ENCODE measurements around the gene PSMC3.
A peak's percentile ranks its signal among the peaks of the same experiment; 100 is the strongest.

PSMC3 gene

GRCh38 chr11:47426062-47426956, at the start of gene PSMC3:
TSS of gene PSMC3 (minus strand) at chr11:47426439. CDS start at chr11:47426279, 160 bp downstream.
- peak; percentile 95 to 100 (median 98) for DNase-seq
- intact Hi-C loops (cut with DNase I) = loop anchor here (10.0 kb wide), 1 partner anchor 148 kb away; the partner anchor contains the start of genes KBTBD4 and NDUFS3

- no peak for DNase-seq
- intact Hi-C loops (cut with DNase I) = no loop called here
Observed at GRCh38 chr11:47470671-47471070, 44.4 kb upstream of the PSMC3 start.

DNA sequence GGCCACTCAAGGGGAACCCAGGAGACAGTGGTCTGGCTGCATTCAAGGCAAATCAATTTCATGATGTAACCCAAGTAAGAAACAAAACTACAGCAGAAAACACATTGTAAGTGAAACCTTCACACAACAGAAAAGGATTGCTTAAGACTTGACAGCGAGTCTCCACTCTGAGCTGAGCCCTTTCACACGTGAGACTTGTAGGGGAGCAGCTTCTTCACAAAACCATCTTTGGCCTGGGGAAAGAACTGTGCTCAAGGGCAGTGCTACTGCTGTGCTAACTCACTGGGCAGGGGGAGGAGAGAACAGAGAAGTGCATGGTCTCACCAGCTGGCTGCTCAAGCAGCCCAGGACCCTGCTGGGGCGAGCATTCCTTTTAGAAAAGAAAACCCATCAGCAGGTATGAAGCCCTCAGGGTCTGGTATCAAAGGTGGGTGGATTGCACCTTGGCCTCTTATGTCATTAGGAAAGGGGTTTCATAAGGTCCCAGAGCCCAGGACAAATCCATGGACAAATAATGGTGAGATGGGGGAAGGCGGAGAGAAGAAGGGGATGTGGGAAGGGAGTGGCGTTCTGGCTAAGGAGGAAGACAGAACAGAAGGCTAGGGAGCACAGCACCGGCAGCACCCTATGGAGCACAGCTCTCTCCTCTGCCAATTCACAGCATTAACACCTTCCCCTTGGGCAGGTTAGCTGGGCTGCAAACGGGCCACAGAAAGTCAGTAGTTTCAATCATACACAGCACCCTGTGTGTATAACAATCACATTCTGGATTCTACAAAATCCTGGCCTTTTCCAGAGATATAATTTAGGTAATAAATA, 43.3 kb upstream of the PSMC3 start:
- intact Hi-C loops (cut with DNase I) = loop anchor here (2.0 kb wide), 1 partner anchor 83 kb away; the partner anchor contains the start of gene CELF1
- DNase-seq = peak in 1 of 10 donors; percentile 20

GRCh38 chr11:47468598-47469214, 42.5 kb upstream of the PSMC3 start:
- intact Hi-C loops (cut with DNase I) = loop anchor here (2.0 kb wide), 1 partner anchor 84 kb away; the partner anchor contains the start of gene CELF1
- DNase-seq = no peak

GRCh38 chr11:47467357-47467756, 41.1 kb upstream of the PSMC3 start:
- intact Hi-C loops (cut with DNase I) = no loop called here
- DNase-seq = peak in 1 of 10 donors; percentile 78

DNA sequence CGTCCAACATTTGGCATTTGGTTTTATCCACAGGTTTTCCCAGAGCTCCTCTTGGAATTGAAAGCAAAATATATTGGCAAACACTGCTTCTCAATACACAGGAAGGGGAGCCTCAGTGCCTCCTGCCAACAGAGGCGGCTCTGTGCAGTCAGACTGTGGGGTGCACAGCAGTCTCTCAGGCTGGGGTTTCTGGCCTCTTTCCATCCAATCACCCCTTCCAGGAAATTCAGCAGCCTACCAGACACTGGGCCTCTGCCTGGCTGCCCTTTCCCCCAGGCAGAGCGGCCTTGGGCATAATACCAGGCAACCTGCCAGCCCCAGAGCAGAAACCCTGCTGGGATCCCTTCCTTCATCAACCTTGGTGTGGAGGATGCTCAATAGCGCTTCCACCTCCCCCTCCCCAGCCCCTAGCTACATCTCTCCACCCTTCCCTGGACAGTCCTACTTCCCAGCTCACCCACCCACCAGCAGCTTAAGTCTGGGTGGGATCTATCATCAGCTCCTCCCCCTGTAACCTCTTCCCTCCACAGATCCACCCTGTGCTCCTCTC, 40.5 kb upstream of the PSMC3 start:
- peak; percentile 52 to 95 (median 64) for DNase-seq
- intact Hi-C loops (cut with DNase I) = no loop called here

- no peak for DNase-seq
- intact Hi-C loops (cut with DNase I) = no loop called here
Observed at GRCh38 chr11:47466201-47466600, 40.0 kb upstream of the PSMC3 start.

DNA sequence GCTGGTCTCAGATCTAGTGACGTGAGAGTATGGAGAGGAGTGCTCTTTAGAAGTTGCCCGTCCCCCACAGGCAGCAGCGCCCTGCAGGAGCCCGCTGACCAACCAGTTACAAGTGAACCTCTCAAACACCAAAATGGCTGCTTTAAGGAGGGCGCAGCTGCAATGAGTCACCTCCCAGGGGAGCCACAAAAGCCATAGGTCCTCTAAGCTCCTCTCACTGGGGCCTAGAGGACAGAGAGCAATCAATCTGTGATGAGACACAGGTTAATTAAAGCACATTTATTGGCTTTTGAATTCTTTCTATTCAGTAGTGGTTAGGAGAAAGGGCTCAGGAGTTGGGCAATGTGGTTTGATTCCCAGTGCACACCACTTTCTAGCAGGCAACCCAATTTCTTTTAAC, 38.2 kb upstream of the PSMC3 start:
- intact Hi-C loops (cut with DNase I) = no loop called here
- peak in 1 of 10 donors; percentile 34 for DNase-seq

GRCh38 chr11:47461876-47462275, 35.6 kb upstream of the PSMC3 start:
- intact Hi-C loops (cut with DNase I) = no loop called here
- no peak for DNase-seq

DNA sequence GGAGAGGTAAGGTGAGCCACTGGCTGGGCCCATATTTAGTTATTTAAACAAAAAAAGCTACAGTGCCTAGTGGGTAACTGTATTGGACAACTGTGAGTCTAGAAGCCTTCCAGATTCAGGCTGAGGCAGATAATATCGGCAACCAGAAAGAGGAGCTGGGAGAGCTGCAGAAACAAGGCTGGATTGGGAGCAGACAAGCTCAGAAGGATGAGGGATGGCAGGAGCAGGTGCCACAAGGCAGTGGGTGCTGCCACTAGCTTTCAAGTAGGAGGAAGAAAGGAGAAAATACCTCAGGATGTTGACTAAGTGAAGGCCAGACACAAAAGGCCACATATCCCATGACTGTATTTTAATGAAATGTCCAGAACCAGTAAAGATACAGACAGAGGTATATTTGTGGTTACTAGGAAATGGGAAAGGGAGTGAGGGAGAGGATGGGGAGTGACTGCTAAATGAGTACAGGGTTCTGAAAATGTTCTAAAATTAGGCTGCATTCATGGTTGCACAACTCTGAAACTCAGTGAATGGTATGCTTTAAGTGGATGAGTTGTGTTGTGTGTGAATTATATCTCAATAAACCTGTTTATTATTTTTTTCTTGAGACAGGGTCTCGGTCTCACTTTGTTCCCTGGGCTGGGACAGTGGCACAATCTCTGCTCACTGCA, 34.5 kb upstream of the PSMC3 start:
- intact Hi-C loops (cut with DNase I) = no loop called here
- no peak for DNase-seq

- DNase-seq = peak in 9 of 10 donors; percentile 32 to 92 (median 63)
- intact Hi-C loops (cut with DNase I) = loop anchor here (5.0 kb wide), 1 partner anchor 82 kb away; no protein-coding TSS in a partner anchor
Observed at GRCh38 chr11:47454258-47454671, 28.0 kb upstream of the PSMC3 start.

GRCh38 chr11:47453365-47453764, 27.1 kb upstream of the PSMC3 start:
- intact Hi-C loops (cut with DNase I) = loop anchor here (5.0 kb wide), 1 partner anchor 81 kb away; no protein-coding TSS in a partner anchor
- no peak for DNase-seq

GRCh38 chr11:47451990-47452389, 25.8 kb upstream of the PSMC3 start:
- intact Hi-C loops (cut with DNase I) = loop anchor here (5.0 kb wide), 1 partner anchor 80 kb away; no protein-coding TSS in a partner anchor
- DNase-seq = peak in 1 of 10 donors; percentile 19

- intact Hi-C loops (cut with DNase I) = loop anchor here (5.0 kb wide), 1 partner anchor 79 kb away; no protein-coding TSS in a partner anchor
- DNase-seq = no peak
Observed at GRCh38 chr11:47451436-47451835, 25.2 kb upstream of the PSMC3 start.

DNA sequence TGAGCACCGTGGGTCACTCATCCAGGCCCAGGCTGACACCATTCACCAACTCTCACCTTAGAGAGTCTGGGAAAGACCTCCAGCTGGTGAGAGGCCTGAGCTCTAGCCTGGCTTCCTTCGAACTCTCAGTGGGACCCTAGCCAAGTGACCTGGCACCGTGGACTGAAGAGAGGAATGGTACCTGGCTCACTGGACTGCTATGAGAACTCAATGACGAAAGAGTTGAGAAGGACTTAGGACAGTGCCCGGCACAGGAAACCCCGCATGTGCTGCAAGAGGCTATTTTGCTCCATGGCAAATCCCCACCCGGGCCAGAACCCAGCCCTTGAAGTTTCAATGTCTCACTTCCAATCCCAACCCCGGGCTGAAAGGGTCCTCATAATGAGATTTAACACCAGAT, 23.3 kb upstream of the PSMC3 start:
- peak in 1 of 10 donors; percentile 8 for DNase-seq
- intact Hi-C loops (cut with DNase I) = no loop called here

- peak in 1 of 10 donors; percentile 78 for DNase-seq
- intact Hi-C loops (cut with DNase I) = no loop called here
Observed at GRCh38 chr11:47448566-47449427, 22.6 kb upstream of the PSMC3 start, which contains the start of gene RAPSN. TSS of gene RAPSN (minus strand) at chr11:47449136. CDS start at chr11:47448964, 172 bp downstream.

DNA sequence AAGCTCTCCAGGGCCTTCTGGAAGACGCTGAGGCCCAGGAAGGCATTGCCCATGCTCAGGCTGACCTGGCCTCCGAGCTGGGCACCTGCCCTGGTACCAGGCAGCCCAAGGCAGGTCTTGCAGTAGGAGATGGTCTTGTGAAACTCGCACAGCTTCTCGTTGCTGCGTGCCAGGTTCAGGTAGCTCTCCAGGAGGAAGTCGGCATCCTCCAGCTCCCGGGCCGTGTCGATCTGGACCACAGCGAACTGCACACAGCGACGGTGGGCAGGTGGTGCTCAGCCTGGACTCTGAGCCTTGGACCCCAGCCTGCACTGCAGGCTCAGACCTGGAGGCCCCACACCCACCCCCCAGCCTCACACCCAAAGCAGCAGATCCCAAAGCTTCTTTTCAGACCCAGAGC, 21.7 kb upstream of the PSMC3 start:
- peak in 1 of 10 donors; percentile 66 for DNase-seq
- intact Hi-C loops (cut with DNase I) = no loop called here

DNA sequence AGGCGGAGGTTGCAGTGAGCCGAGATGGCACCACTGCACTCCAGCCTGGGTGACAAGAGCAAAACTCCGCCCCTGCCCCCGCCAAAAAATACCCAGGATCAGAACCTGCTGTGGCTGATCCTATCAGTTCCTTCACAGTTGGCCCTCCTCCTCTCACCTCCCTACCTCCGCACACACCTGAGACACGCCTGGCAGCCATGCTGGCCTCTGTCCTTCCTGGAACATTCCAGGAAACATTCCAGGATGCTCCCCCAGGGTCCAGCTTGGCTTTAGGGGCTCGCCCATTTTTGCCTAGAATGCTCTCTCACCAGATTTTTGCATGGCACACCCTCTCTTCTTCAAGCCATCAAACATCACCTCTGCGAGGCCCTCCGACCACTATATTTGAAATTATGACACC, 20.6 kb upstream of the PSMC3 start:
- intact Hi-C loops (cut with DNase I) = no loop called here
- peak in 1 of 10 donors; percentile 44 for DNase-seq

All from posterior cingulate gyrus (tissue), 11 donors.